Spleen (tissue), 7 donors: ENCODE measurements around the gene MERTK.
"Not testable (repeated sequence)": the region's sequence is repeated elsewhere in the genome, so short reads cannot be mapped to it uniquely, and the experiment has no call there.

Experiments used
- CTCF ChIP-seq, 11 experiments: fragments of 200-600 bp in 7 of 11; fragments of 450-650 bp in 4 of 11; sonication (generic) in 4 of 11; IDR thresholded peaks in 8 of 11; conservative IDR thresholded peaks in 3 of 11; 1 replicate in 7 of 11; 2 replicates in 4 of 11; pipeline versions ENCODE4 v1.4.0 to v1.8.0; 2016 to 2021; ENCODE audit warnings: antibody characterized with exemption in 11 of 11, inconsistent platforms in 4 of 11, mild to moderate bottlenecking in 1 of 11
- POLR2A ChIP-seq, 3 donors: fragments of 450-650 bp; IDR thresholded peaks; one replicate each; pipeline ENCODE4 v1.5.1; 2017; ENCODE audit warnings: antibody characterized with exemption in 3 of 3, mild to moderate bottlenecking in 1 of 3
- donor health status: DM: no; HTN: no; CAD: no; lungs with moderate emphysema.
- donor health status: DM: no; HTN: no; CAD: no.
- donor health status: DM: no; HTN: no; CAD: no.

- TF ChIP-seq CTCF (IDR thresholded peaks at IDR 0.05 in 8 of 11, conservative IDR thresholded peaks at IDR 0.05 in 3 of 11); POLR2A (IDR thresholded peaks at IDR 0.05): not testable (repeated sequence)
Measured at GRCh38 chr2:111860005-111860404, 38.4 kb upstream of the MERTK start.
